Pancreas (tissue), 10 donors: ENCODE results near the gene DSG2. TPM values are rescaled to one million over a fixed set of nuclear protein-coding genes. Genes with fewer than 3 reads are reported as not detected.
"Not testable (repeated sequence)": the region's sequence is repeated elsewhere in the genome, so short reads cannot be mapped to it uniquely, and the experiment has no call there.

Experiments
- ATAC-seq, 4 donors: fragments of 200-7000 bp; cut with Tn5 transposase; one replicate each; pipeline versions ENCODE4 v1.8.0 to v1.9.1; 2020; ENCODE audit warnings: mild to moderate bottlenecking in 4 of 4, moderate library complexity in 4 of 4
- DNase-seq, 6 donors: peaks; one replicate each; pipeline ENCODE4 v3.0.0-alpha.2; 2020
- FAIRE-seq: peaks from 2 replicates; lab custom pipeline; 2012; peaks lifted over from hg19 to GRCh38; lab: Jason Lieb, UNC
- H3K27ac ChIP-seq, 4 donors: fragments of 200-600 bp; sonication (generic); 1 replicate in 3 of 4; 2 replicates in 1 of 4; pipeline versions ENCODE4 v1.5.0 to v1.8.0; 2020
- H3K27me3 ChIP-seq, 4 donors: fragments of 200-600 bp; one replicate each; pipeline ENCODE4 v1.8.0; 2021
- H3K36me3 ChIP-seq, 3 donors: fragments of 200-600 bp; sonication (generic) in 1 of 3; one replicate each; pipeline versions ENCODE4 v1.5.0 to v1.8.0; 2020 to 2021
- H3K4me1 ChIP-seq, 3 donors: fragments of 200-600 bp; one replicate each; pipeline ENCODE4 v1.8.0; 2021
- H3K4me3 ChIP-seq, 4 donors: fragments of 200-600 bp; sonication (generic) in 2 of 4; one replicate each; pipeline versions ENCODE4 v1.5.0 to v1.8.0; 2020 to 2021
- H3K9me3 ChIP-seq, 4 donors: fragments of 200-600 bp; one replicate each; pipeline ENCODE4 v1.8.0; 2021
- CTCF ChIP-seq, 4 donors: fragments of 200-600 bp; sonication (generic) in 3 of 4; IDR thresholded peaks; one replicate each; pipeline versions ENCODE4 v1.5.0 to v1.8.0; 2021; ENCODE audit warnings: antibody characterized with exemption in 4 of 4
- WGBS, 2 donors: extraction: QIAGEN DNeasy Blood & Tissue Kit; methylation state at CpG; one replicate each; pipeline ENCODE4 v1.1.7; 2013; 5-methylcytosine and 5-hydroxymethylcytosine counted together
- intact Hi-C, 3 donors: fragments of 100-400 bp; cut with DNase I; formaldehyde crosslinking; loops; one replicate each; pipeline versions ENCODE4 v1.11.1 to v1.14.2; 2022
- polyA plus RNA-seq, 2 donors: library from polyadenylated mRNA; stranded (reverse); fragments of 200-250 nt; gene quantifications; one replicate each; pipeline ENCODE4 v1.2.3, GENCODE V29; 2013
- total RNA-seq, 6 donors: library from RNA; stranded (reverse); fragmentation: NEBNext Ultra II Directional in 4 of 6; extraction: Animal tissue kit (Norgen Biotek cat#: 25700) in 4 of 6; gene quantifications; one replicate each; pipeline versions ENCODE4 v1.2.1 to v1.2.4, GENCODE V29; 2021 to 2023
- donor health status: healthy with polysubstance abuse.
- donor health status: DM: no; HTN: no; CAD: no; lungs with moderate emphysema.
- donor health status: DM: no; HTN: no; CAD: no.
- donor health status: control.
- donor health status: control.
- donor health status: Bipolar disorder and iron deficiency.
- donor health status: DM: yes; HTN: yes; CAD: no.
- donor health status: DM: no; HTN: no; CAD: no.
- donor health status: DM: no; HTN: no; CAD: no.
- donor health status: DM: yes; HTN: yes; CAD: no.

DSG2 gene
- total and polyA plus RNA-seq, 8 donors = 7.6 to 62.1 (median 24.9) TPM

DNA sequence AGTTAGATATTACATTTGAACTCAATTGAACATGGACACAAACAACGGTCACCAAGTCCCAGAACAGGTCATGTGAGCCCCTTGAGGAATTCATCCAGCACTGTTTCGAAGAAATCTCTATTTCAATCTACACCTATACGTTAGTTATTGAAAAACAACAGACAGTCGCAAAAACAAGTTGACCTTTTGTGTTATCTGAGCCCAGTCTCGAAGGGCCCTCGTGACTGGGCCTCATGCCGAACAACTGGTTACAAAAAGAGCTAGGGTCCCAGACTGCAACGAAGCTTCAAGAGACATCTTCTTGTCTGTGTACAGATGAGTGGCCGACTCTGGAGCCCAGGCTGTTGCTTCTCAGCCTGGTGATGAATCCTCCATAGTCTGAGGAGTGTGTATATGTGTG lies 5.3 kb upstream of the DSG2 start:
- no peaks in the 10 kb centered on the region for H3K36me3 ChIP-seq
- no peaks in the 10 kb centered on the region for H3K9me3 ChIP-seq
- H3K4me1 ChIP-seq = no peaks in the 10 kb centered on the region
- no peak for TF ChIP-seq CTCF (IDR thresholded peaks at IDR 0.05)
- no peak overlapping the region for H3K27ac ChIP-seq
- intact Hi-C loops = no loop called here
- no peaks in the 10 kb centered on the region for H3K27me3 ChIP-seq
- no peak for ATAC-seq
- no peak for DNase-seq
- 91 to 96% methylated on average over 9 of the region's 9 CpGs for WGBS, 2 donors
- FAIRE-seq = no peak
- no peak overlapping the region for H3K4me3 ChIP-seq

GRCh38 chr18:31493171-31493570 lies 4.8 kb upstream of the DSG2 start:
- Histone ChIP-seq H3K36me3 (no peaks in the 10 kb centered on the region), H3K9me3 (no peaks in the 10 kb centered on the region), H3K27me3 (no peaks in the 10 kb centered on the region), H3K4me1 (no peaks in the 10 kb centered on the region), H3K27ac (no peak overlapping the region), H3K4me3 (no peak overlapping the region)
- TF ChIP-seq CTCF (IDR thresholded peaks at IDR 0.05) = no peak
- 93% methylated on average over 7 of the region's 7 CpGs for WGBS, 2 donors
- no peak for DNase-seq
- FAIRE-seq = no peak
- ATAC-seq = no peak
- intact Hi-C loops = no loop called here

- no peak for TF ChIP-seq CTCF (IDR thresholded peaks at IDR 0.05)
- H3K9me3 ChIP-seq = no peaks in the 10 kb centered on the region
- H3K4me3 ChIP-seq = no peak overlapping the region
- H3K4me1 ChIP-seq = no peaks in the 10 kb centered on the region
- FAIRE-seq (no peak), DNase-seq (no peak), ATAC-seq (no peak)
- no peaks in the 10 kb centered on the region for H3K36me3 ChIP-seq
- intact Hi-C loops = no loop called here
- H3K27ac ChIP-seq = no peak overlapping the region
- no peaks in the 10 kb centered on the region for H3K27me3 ChIP-seq
Observed at GRCh38 chr18:31493941-31494340, 4.0 kb upstream of the DSG2 start.

GRCh38 chr18:31494705-31495244 lies 3.2 kb upstream of the DSG2 start:
- H3K36me3 ChIP-seq, H3K9me3 ChIP-seq, ATAC-seq, intact Hi-C loops, H3K27ac ChIP-seq, FAIRE-seq, H3K27me3 ChIP-seq, DNase-seq, H3K4me3 ChIP-seq, H3K4me1 ChIP-seq: not testable (repeated sequence)
- 71 to 72% methylated on average over 2 of the region's 2 CpGs for WGBS, 2 donors

DNA sequence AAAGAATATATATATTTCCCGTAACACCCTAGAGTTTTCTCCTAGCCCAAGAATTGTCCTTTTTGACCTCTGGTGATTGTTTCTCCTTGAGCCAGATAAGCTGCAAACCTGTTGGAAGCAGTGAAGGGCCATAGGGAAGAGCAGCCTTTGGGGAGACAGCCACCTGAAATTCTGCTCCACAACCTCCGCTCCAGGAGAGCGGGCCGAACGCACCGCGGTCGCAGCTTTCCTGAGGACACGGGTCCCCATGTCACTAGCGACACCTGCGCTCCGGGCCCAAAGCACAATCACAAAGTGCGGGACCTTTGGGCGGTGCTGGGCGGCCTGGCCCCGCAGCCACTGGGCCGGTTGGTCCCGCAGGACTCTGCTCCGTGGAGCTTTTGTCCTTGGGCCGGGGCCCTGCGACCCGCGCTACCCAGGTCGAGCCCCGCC lies 557 bp upstream of the DSG2 start:
- no peak for TF ChIP-seq CTCF (IDR thresholded peaks at IDR 0.05)
- intact Hi-C loops = no loop called here
- H3K9me3 ChIP-seq = no peaks in the 10 kb centered on the region
- H3K27me3 ChIP-seq = no peaks in the 10 kb centered on the region
- H3K36me3 ChIP-seq = no peaks in the 10 kb centered on the region
- peaks cover 0 to 9% (median 3%) of the 10 kb centered on the region in 3 donors for H3K4me1 ChIP-seq
- no peak for FAIRE-seq
- WGBS, 2 donors = 6 to 7% methylated on average over 24 to 25 of the region's 25 CpGs
- DNase-seq = no peak
- H3K4me3 ChIP-seq = peak overlapping the region; percentile 47 to 83 (median 64)
- ATAC-seq = peak; percentile 49 to 69 (median 60)
- peak overlapping the region; percentile 87 to 96 (median 92) for H3K27ac ChIP-seq
